IMR-90 (cell line): ENCODE data around the gene TNFRSF14. TPM values are rescaled to one million over a fixed set of nuclear protein-coding genes. Genes with fewer than 3 reads are reported as not detected.

Source experiments
- ATAC-seq: fragments of 200-7000 bp; cut with Tn5 transposase; 2 replicates; pipeline ENCODE4 v1.9.1; 2020; ENCODE audit warnings: low read depth, mild to moderate bottlenecking, moderate library complexity
- BruUV-seq: library from RNA; stranded (reverse); fragments of 400-500 nt; replicated peaks from 2 replicates; lab custom pipeline; 2021; lab: Mats Ljungman, UMichigan
- CTCF ChIA-PET: fragments of 300-600 bp; formaldehyde crosslinking; extraction: SDS; loops from one replicate; lab custom pipeline; 2021; ENCODE audit warnings: antibody characterized with exemption; lab: Yijun Ruan, JAX
- POLR2A ChIA-PET: fragments of 300-600 bp; sonication (Branson Sonifier 250); formaldehyde crosslinking; loops from one replicate; lab custom pipeline; 2022; ENCODE audit warnings: antibody characterized with exemption; ENCODE audit not compliant: unreplicated experiment; lab: Charles Lee
- DNase-seq: peaks from one replicate; pipeline ENCODE4 v3.0.0; 2013
- H2AFZ ChIP-seq: replicated peaks from 2 replicates; pipeline ENCODE3; 2013; ENCODE audit warnings: low read length, mild to moderate bottlenecking; ENCODE audit not compliant: poor library complexity
- H2AK5ac ChIP-seq: 2 replicates; pipeline ENCODE4 v1.6.1; 2013; ENCODE audit warnings: low read depth, low read length, inconsistent platforms
- H2AK9ac ChIP-seq: replicated peaks from 2 replicates; pipeline ENCODE3; 2013; ENCODE audit warnings: mild to moderate bottlenecking, low read depth, low read length, moderate library complexity; ENCODE audit not compliant: poor library complexity
- H2BK120ac ChIP-seq: 2 replicates; pipeline ENCODE4 v1.6.1; 2013; ENCODE audit warnings: low read depth, low read length, inconsistent platforms
- H2BK15ac ChIP-seq: 3 replicates; pipeline ENCODE4 v1.6.1; 2013; ENCODE audit warnings: low read depth, low read length, inconsistent platforms
- H2BK20ac ChIP-seq: 2 replicates; pipeline ENCODE4 v1.6.1; 2013; ENCODE audit warnings: low read depth, mild to moderate bottlenecking, inconsistent platforms, low read length, moderate library complexity
- H2BK5ac ChIP-seq: 2 replicates; pipeline ENCODE4 v1.6.1; 2013; ENCODE audit warnings: mild to moderate bottlenecking, low read depth, low read length, inconsistent platforms; ENCODE audit not compliant: poor library complexity, severe bottlenecking
- H3K14ac ChIP-seq: replicated peaks from 2 replicates; pipeline ENCODE4 v1.6.1; 2013; ENCODE audit warnings: low read depth, low read length, inconsistent platforms
- H3K18ac ChIP-seq: 2 replicates; pipeline ENCODE4 v1.6.1; 2013; ENCODE audit warnings: low read depth, low read length, control low read depth
- H3K23ac ChIP-seq: 2 replicates; pipeline ENCODE4 v1.6.1; 2013; ENCODE audit warnings: low read depth, low read length, inconsistent platforms
- H3K27ac ChIP-seq: 2 replicates; pipeline ENCODE4 v1.5.1; 2013; ENCODE audit warnings: mild to moderate bottlenecking, control low read depth, low read length; ENCODE audit not compliant: insufficient read depth
- H3K27me3 ChIP-seq: 2 replicates; pipeline ENCODE4 v1.6.1; 2013; ENCODE audit warnings: low read length; ENCODE audit not compliant: control insufficient read depth, insufficient read depth
- H3K36me3 ChIP-seq: 2 replicates; pipeline ENCODE4 v1.6.1; 2013; ENCODE audit warnings: low read length, mixed read lengths; ENCODE audit not compliant: control insufficient read depth, insufficient read depth
- H3K4ac ChIP-seq: 2 replicates; pipeline ENCODE4 v1.6.1; 2013; ENCODE audit warnings: low read depth, low read length, inconsistent platforms
- H3K4me1 ChIP-seq: 2 replicates; pipeline ENCODE4 v1.6.1; 2013; ENCODE audit warnings: low read length, mixed read lengths; ENCODE audit not compliant: control insufficient read depth, insufficient read depth
- H3K4me2 ChIP-seq: 2 replicates; pipeline ENCODE4 v1.6.1; 2013; ENCODE audit warnings: low read depth, mild to moderate bottlenecking, control low read depth, low read length, moderate library complexity
- H3K4me3 ChIP-seq: 2 replicates; pipeline ENCODE4 v1.5.1; 2013; ENCODE audit warnings: low read depth, mild to moderate bottlenecking, control low read depth, low read length, moderate library complexity; ENCODE audit not compliant: insufficient read depth
- H3K56ac ChIP-seq: 2 replicates; pipeline ENCODE4 v1.6.1; 2013; ENCODE audit warnings: low read length, inconsistent platforms; ENCODE audit not compliant: insufficient read depth; ENCODE audit errors: extremely low read depth
- H3K79me1 ChIP-seq, 2 experiments: 2 replicates each; pipeline ENCODE4 v1.6.1; 2013; ENCODE audit warnings: low read length in 2 of 2, inconsistent platforms in 1 of 2, low read depth in 1 of 2
- H3K9ac ChIP-seq: 2 replicates; pipeline ENCODE4 v1.6.1; 2013; ENCODE audit warnings: low read depth, low read length, control low read depth
- H3K9me1 ChIP-seq: 2 replicates; pipeline ENCODE4 v1.6.1; 2013; ENCODE audit warnings: low read length, inconsistent platforms; ENCODE audit not compliant: insufficient read depth
- H3K9me3 ChIP-seq: 2 replicates; pipeline ENCODE4 v1.6.1; 2013; ENCODE audit warnings: low read length; ENCODE audit not compliant: control insufficient read depth, insufficient read depth
- H4K20me1 ChIP-seq: 2 replicates; pipeline ENCODE4 v1.6.1; 2013; ENCODE audit warnings: low read length, inconsistent platforms; ENCODE audit not compliant: insufficient read depth
- H4K5ac ChIP-seq: 2 replicates; pipeline ENCODE4 v1.6.1; 2013; ENCODE audit warnings: mild to moderate bottlenecking, low read depth, low read length, control low read depth
- H4K8ac ChIP-seq, 2 experiments: 2 replicates each; pipeline ENCODE4 v1.6.1; 2013; ENCODE audit warnings: low read depth in 2 of 2, low read length in 2 of 2, control low read depth in 1 of 2, inconsistent platforms in 1 of 2
- H4K91ac ChIP-seq: 2 replicates; pipeline ENCODE4 v1.6.1; 2013; ENCODE audit warnings: low read depth, low read length, inconsistent platforms; ENCODE audit not compliant: insufficient read depth
- BHLHE40 ChIP-seq: fragments of 150-350 bp; IDR thresholded peaks from 2 replicates; pipeline ENCODE4 v1.6.1; 2016; ENCODE audit warnings: mild to moderate bottlenecking, low read depth, low read length
- CEBPB ChIP-seq: IDR thresholded peaks from 2 replicates; pipeline ENCODE4 v1.6.1; 2012; ENCODE audit warnings: low read depth, low read length, improper control_type of control experiment
- CHD1 ChIP-seq: IDR thresholded peaks from 2 replicates; pipeline ENCODE4 v1.6.1; 2012; ENCODE audit warnings: low read depth, low read length, improper control_type of control experiment
- FOS ChIP-seq: fragments of 150-350 bp; IDR thresholded peaks from 2 replicates; pipeline ENCODE4 v1.6.1; 2016; ENCODE audit warnings: low read depth, low read length
- MAFK ChIP-seq: IDR thresholded peaks from 2 replicates; pipeline ENCODE4 v1.6.1; 2012; ENCODE audit warnings: low read depth, low read length, improper control_type of control experiment
- MAZ ChIP-seq: IDR thresholded peaks from 2 replicates; pipeline ENCODE4 v1.6.1; 2012; ENCODE audit warnings: low read depth, mild to moderate bottlenecking, low read length, improper control_type of control experiment, moderate library complexity, borderline replicate concordance
- MXI1 ChIP-seq: IDR thresholded peaks from 2 replicates; pipeline ENCODE4 v1.6.1; 2012; ENCODE audit warnings: low read depth, mild to moderate bottlenecking, low read length, moderate library complexity, borderline replicate concordance
- NFE2L2 ChIP-seq: fragments of 150-350 bp; IDR thresholded peaks from 2 replicates; pipeline ENCODE4 v1.6.1; 2016; ENCODE audit warnings: low read depth, mild to moderate bottlenecking, low read length
- POLR2A ChIP-seq: IDR thresholded peaks from 2 replicates; pipeline ENCODE4 v1.6.1; 2012; ENCODE audit warnings: mild to moderate bottlenecking, low read depth, low read length
- RAD21 ChIP-seq: IDR thresholded peaks from 2 replicates; pipeline ENCODE4 v1.6.1; 2012; ENCODE audit warnings: low read length, improper control_type of control experiment
- RCOR1 ChIP-seq: IDR thresholded peaks from 2 replicates; pipeline ENCODE4 v1.6.1; 2012; ENCODE audit warnings: mild to moderate bottlenecking, low read length, improper control_type of control experiment; ENCODE audit not compliant: insufficient replicate concordance
- RFX5 ChIP-seq: IDR thresholded peaks from 2 replicates; pipeline ENCODE4 v1.8.0; 2012; ENCODE audit warnings: low read depth, mild to moderate bottlenecking, low read length, moderate library complexity
- SMC3 ChIP-seq: fragments of 150-350 bp; IDR thresholded peaks from 2 replicates; pipeline ENCODE4 v1.6.1; 2016; ENCODE audit warnings: low read depth, mild to moderate bottlenecking, antibody characterized with exemption, low read length, moderate library complexity
- WGBS, 2 experiments: methylation state at CpG; one replicate each; pipeline versions ENCODE4 v1.1.5 to v1.1.7; 2013; ENCODE audit warnings: missing lambda C conversion rate in 2 of 2; ENCODE audit not compliant: insufficient read length in 1 of 2; ENCODE audit errors: extremely low coverage in 2 of 2; 5-methylcytosine and 5-hydroxymethylcytosine counted together
- dilution Hi-C: fragments of 300-500 bp; cut with HindIII; formaldehyde crosslinking; loops from one replicate; pipeline ENCODE4 v1.14.3; 2018; ENCODE audit warnings: low sequenced_read_pairs; ENCODE audit not compliant: unreplicated experiment
- in situ Hi-C: fragments of 300-500 bp; cut with MboI; formaldehyde crosslinking; loops from 3 replicates; pipeline ENCODE4 v1.14.3; 2019; ENCODE audit warnings: low sequenced_read_pairs, inconsistent platforms, mixed read lengths
- intact Hi-C: fragments of 100-400 bp; cut with micrococcal nuclease; formaldehyde crosslinking; loops from 2 replicates; pipeline ENCODE4 v1.10.0; 2022
- polyA plus RNA-seq, 3 experiments: library from polyadenylated mRNA; depleted of rRNA; stranded (reverse); fragments of >200 nt; gene quantifications; 2 replicates each; pipeline ENCODE4 v1.2.3, GENCODE V29; 2012; ENCODE audit warnings: low replicate concordance in 1 of 3
- total RNA-seq: library from RNA; depleted of rRNA; stranded (reverse); fragments of >200 nt; gene quantifications from 2 replicates; pipeline ENCODE4 v1.2.3, GENCODE V29; 2012
- TF ChIP-seq, protein P1 (sequence below): conservative IDR thresholded peaks from 2 replicates; pipeline ENCODE4 v1.5.1; 2012; ENCODE audit warnings: mild to moderate bottlenecking, low read depth, low read length, improper control_type of control experiment
- TF ChIP-seq, protein P2 (sequence below): fragments of 150-350 bp; IDR thresholded peaks from 2 replicates; pipeline ENCODE4 v1.6.1; 2017; ENCODE audit warnings: mild to moderate bottlenecking, antibody characterized with exemption, low read length, low read depth
- TF ChIP-seq, protein P3 (sequence below): fragments of 150-350 bp; IDR thresholded peaks from 2 replicates; pipeline ENCODE4 v1.6.1; 2016; ENCODE audit warnings: low read depth, mild to moderate bottlenecking, low read length, moderate library complexity, borderline replicate concordance

TNFRSF14 gene
- total and polyA plus RNA-seq, 2 of the 4 experiments (the other 2 are of a cell fraction), result 1.3 to 4.2 TPM

DNA sequence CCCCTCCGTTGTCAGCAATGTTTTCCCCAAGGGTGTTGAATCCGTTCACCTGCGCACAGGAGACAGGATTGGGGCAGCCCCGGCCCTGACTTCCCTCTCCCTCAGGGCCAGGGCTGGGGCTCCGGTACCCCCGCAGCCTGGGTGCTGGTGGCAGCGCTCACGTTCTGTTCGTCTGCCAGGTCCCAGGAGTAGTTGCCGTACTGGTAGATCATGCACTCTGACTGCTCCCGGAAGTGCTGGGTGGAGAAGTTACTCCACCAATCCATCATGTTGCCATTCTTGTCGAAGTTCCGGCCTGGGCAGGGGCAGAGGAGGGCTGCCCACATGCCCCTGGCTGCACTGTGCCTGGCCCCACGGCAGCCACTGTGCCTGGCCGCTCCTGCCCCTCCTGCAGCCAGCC lies 36.5 kb downstream of the TNFRSF14 start:
- ATAC-seq, result no peak
- in situ Hi-C loops, result no loop called here
- 90% methylated on average over 3 of the region's 15 CpGs; no CpG with 5 or more reads in 1 of the 2 experiments for WGBS, 2 experiments

More for the DNA sequence above, 36.5 kb downstream of the TNFRSF14 start:
- no peak overlapping the region for H3K18ac ChIP-seq
- no peaks in the 10 kb centered on the region for H3K9me1 ChIP-seq
- no peak overlapping the region for H2AK9ac ChIP-seq
- H3K56ac ChIP-seq, result no peak overlapping the region
- no peak overlapping the region for H2AFZ ChIP-seq
- TF ChIP-seq, protein P1, sequence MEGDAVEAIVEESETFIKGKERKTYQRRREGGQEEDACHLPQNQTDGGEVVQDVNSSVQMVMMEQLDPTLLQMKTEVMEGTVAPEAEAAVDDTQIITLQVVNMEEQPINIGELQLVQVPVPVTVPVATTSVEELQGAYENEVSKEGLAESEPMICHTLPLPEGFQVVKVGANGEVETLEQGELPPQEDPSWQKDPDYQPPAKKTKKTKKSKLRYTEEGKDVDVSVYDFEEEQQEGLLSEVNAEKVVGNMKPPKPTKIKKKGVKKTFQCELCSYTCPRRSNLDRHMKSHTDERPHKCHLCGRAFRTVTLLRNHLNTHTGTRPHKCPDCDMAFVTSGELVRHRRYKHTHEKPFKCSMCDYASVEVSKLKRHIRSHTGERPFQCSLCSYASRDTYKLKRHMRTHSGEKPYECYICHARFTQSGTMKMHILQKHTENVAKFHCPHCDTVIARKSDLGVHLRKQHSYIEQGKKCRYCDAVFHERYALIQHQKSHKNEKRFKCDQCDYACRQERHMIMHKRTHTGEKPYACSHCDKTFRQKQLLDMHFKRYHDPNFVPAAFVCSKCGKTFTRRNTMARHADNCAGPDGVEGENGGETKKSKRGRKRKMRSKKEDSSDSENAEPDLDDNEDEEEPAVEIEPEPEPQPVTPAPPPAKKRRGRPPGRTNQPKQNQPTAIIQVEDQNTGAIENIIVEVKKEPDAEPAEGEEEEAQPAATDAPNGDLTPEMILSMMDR, result no peak
- TF ChIP-seq POLR2A, result no peak
- TF ChIP-seq FOS, result no peak
- no peak for TF ChIP-seq NFE2L2
- TF ChIP-seq MAZ, result no peak
- TF ChIP-seq CEBPB, result no peak
- TF ChIP-seq RCOR1, result no peak
- TF ChIP-seq MXI1, result no peak
- no peak for TF ChIP-seq CHD1
- TF ChIP-seq MAFK, result no peak
- TF ChIP-seq BHLHE40, result no peak
- TF ChIP-seq, protein P2, sequence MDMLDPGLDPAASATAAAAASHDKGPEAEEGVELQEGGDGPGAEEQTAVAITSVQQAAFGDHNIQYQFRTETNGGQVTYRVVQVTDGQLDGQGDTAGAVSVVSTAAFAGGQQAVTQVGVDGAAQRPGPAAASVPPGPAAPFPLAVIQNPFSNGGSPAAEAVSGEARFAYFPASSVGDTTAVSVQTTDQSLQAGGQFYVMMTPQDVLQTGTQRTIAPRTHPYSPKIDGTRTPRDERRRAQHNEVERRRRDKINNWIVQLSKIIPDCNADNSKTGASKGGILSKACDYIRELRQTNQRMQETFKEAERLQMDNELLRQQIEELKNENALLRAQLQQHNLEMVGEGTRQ, result no peak
- no peak for TF ChIP-seq SMC3
- TF ChIP-seq RAD21, result no peak
- TF ChIP-seq, protein P3, sequence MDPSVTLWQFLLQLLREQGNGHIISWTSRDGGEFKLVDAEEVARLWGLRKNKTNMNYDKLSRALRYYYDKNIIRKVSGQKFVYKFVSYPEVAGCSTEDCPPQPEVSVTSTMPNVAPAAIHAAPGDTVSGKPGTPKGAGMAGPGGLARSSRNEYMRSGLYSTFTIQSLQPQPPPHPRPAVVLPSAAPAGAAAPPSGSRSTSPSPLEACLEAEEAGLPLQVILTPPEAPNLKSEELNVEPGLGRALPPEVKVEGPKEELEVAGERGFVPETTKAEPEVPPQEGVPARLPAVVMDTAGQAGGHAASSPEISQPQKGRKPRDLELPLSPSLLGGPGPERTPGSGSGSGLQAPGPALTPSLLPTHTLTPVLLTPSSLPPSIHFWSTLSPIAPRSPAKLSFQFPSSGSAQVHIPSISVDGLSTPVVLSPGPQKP, result no peak
- no peak for TF ChIP-seq RFX5
- H3K27me3 ChIP-seq, result no peaks in the 10 kb centered on the region; the same call in 1 of the 2 replicates
- no peak overlapping the region for H3K23ac ChIP-seq
- no peak overlapping the region for H4K8ac ChIP-seq
- H2BK20ac ChIP-seq, result no peak overlapping the region
- no peak overlapping the region for H2BK120ac ChIP-seq
- no peak overlapping the region for H3K4ac ChIP-seq
- no peak for DNase-seq
- H2AK5ac ChIP-seq, result no peak overlapping the region
- H3K4me3 ChIP-seq, result no peak overlapping the region
- H3K14ac ChIP-seq, result no peak overlapping the region
- H2BK15ac ChIP-seq, result no peak overlapping the region
- POLR2A ChIA-PET, result no interaction called here
- peaks cover 0 to 4% of the 10 kb centered on the region in 2 experiments; a peak in 1 of 4 replicates for H3K79me1 ChIP-seq
- H4K91ac ChIP-seq, result no peak overlapping the region
- H3K9ac ChIP-seq, result no peak overlapping the region
- no peak overlapping the region for H2BK5ac ChIP-seq
- dilution Hi-C loops (no loop called here), intact Hi-C loops (no loop called here)
- no peaks in the 10 kb centered on the region for H4K20me1 ChIP-seq
- peaks cover 3% of the 10 kb centered on the region; the same call in 1 of the 2 replicates for H3K4me1 ChIP-seq
- CTCF ChIA-PET, result no interaction called here
- no peak overlapping the region for H3K27ac ChIP-seq
- no TSS peak for BruUV-seq
- H3K4me2 ChIP-seq, result no peak overlapping the region
- no peaks in the 10 kb centered on the region for H3K9me3 ChIP-seq
- H4K5ac ChIP-seq, result no peak overlapping the region
- H3K36me3 ChIP-seq, result peaks cover 2% of the 10 kb centered on the region; the same call in 1 of the 2 replicates
